WTC11 (cell line): Measurements from ENCODE around the gene UBC. TPM values are rescaled to one million over a fixed set of nuclear protein-coding genes. Genes with fewer than 3 reads are reported as not detected.

Experiments
- ATAC-seq: fragments of 200-7000 bp; cut with Tn5 transposase; 2 replicates; pipeline ENCODE4 v1.10.0; 2021; ENCODE audit warnings: mild to moderate bottlenecking, moderate library complexity
- CTCF ChIA-PET: fragments of 300-600 bp; sonication (Branson Sonifier 250); formaldehyde crosslinking; loops from one replicate; lab custom pipeline; 2021; ENCODE audit warnings: antibody characterized with exemption; lab: Charles Lee
- POLR2A ChIA-PET: fragments of 350-600 bp; sonication (Branson Sonifier 250); formaldehyde crosslinking; loops from one replicate; lab custom pipeline; 2021; ENCODE audit warnings: antibody characterized with exemption; lab: Charles Lee
- DNase-seq: peaks from one replicate; pipeline ENCODE4 v3.0.0; 2021; ENCODE audit warnings: low spot score
- H3K27ac Mint-ChIP-seq: 2 replicates; pipeline ENCODE4 v1.8.0; 2021; ENCODE audit warnings: mixed read lengths
- H3K27me3 Mint-ChIP-seq: 2 replicates; pipeline ENCODE4 v1.8.0; 2021; ENCODE audit warnings: low read depth, mild to moderate bottlenecking, moderate library complexity, mixed read lengths
- H3K36me3 Mint-ChIP-seq: 2 replicates; pipeline ENCODE4 v1.8.0; 2021; ENCODE audit warnings: mixed read lengths
- H3K4me1 Mint-ChIP-seq: 2 replicates; pipeline ENCODE4 v1.8.0; 2022; ENCODE audit warnings: mixed read lengths
- H3K4me3 Mint-ChIP-seq: 2 replicates; pipeline ENCODE4 v1.8.0; 2021; ENCODE audit warnings: mild to moderate bottlenecking, moderate library complexity, mixed read lengths
- H3K9me3 Mint-ChIP-seq: 2 replicates; pipeline ENCODE4 v1.8.0; 2021; ENCODE audit warnings: mixed read lengths
- CBFB ChIP-seq: sonication (generic); formaldehyde crosslinking; IDR thresholded peaks from 2 replicates; pipeline ENCODE4 v1.8.1; 2022; ENCODE audit warnings: mild to moderate bottlenecking, low read depth, missing genetic modification reagents
- CREM ChIP-seq: sonication (generic); formaldehyde crosslinking; IDR thresholded peaks from 2 replicates; pipeline ENCODE4 v1.8.1; 2022; ENCODE audit warnings: mild to moderate bottlenecking, missing genetic modification reagents, moderate library complexity
- E2F5 ChIP-seq: sonication (generic); formaldehyde crosslinking; IDR thresholded peaks from 2 replicates; pipeline ENCODE4 v1.8.1; 2022; ENCODE audit warnings: mild to moderate bottlenecking, moderate library complexity, missing genetic modification reagents
- EMX1 ChIP-seq: fragments of 250-450 bp; sonication (Bioruptor Pico); IDR thresholded peaks from 2 replicates; pipeline ENCODE4 v1.8.0; 2021; ENCODE audit warnings: mild to moderate bottlenecking
- FOXK1 ChIP-seq: sonication (generic); formaldehyde crosslinking; IDR thresholded peaks from 2 replicates; pipeline ENCODE4 v1.8.0; 2022; ENCODE audit warnings: mild to moderate bottlenecking, moderate library complexity, missing genetic modification reagents
- HMGA2 ChIP-seq: fragments of 250-450 bp; sonication (Bioruptor Pico); IDR thresholded peaks from 2 replicates; pipeline ENCODE4 v1.4.0; 2021; ENCODE audit warnings: mild to moderate bottlenecking, moderate library complexity
- JUN ChIP-seq: sonication (generic); formaldehyde crosslinking; IDR thresholded peaks from 2 replicates; pipeline ENCODE4 v1.8.0; 2023; ENCODE audit warnings: mild to moderate bottlenecking, missing genetic modification reagents
- MAX ChIP-seq: sonication (generic); formaldehyde crosslinking; IDR thresholded peaks from 2 replicates; pipeline ENCODE4 v1.8.0; 2022; ENCODE audit warnings: mild to moderate bottlenecking, missing genetic modification reagents
- MYBL2 ChIP-seq: sonication (generic); formaldehyde crosslinking; IDR thresholded peaks from 2 replicates; pipeline ENCODE4 v1.8.1; 2023; ENCODE audit warnings: mild to moderate bottlenecking, moderate library complexity, missing genetic modification reagents
- NFYB ChIP-seq: sonication (generic); formaldehyde crosslinking; conservative IDR thresholded peaks from 2 replicates; pipeline ENCODE4 v1.8.0; 2022; ENCODE audit warnings: low read depth, missing genetic modification reagents
- NR1H2 ChIP-seq: sonication (generic); formaldehyde crosslinking; IDR thresholded peaks from 2 replicates; pipeline ENCODE4 v1.9.0; 2021; ENCODE audit warnings: mild to moderate bottlenecking, moderate library complexity, missing genetic modification reagents
- PRRX2 ChIP-seq: fragments of 250-450 bp; sonication (Bioruptor Pico); IDR thresholded peaks from 2 replicates; pipeline ENCODE4 v1.8.0; 2021; ENCODE audit warnings: mild to moderate bottlenecking
- RORB ChIP-seq: fragments of 250-450 bp; sonication (Bioruptor Pico); IDR thresholded peaks from 2 replicates; pipeline ENCODE4 v1.9.0; 2021; ENCODE audit warnings: mild to moderate bottlenecking
- SMAD3 ChIP-seq: sonication (generic); formaldehyde crosslinking; IDR thresholded peaks from 2 replicates; pipeline ENCODE4 v1.8.0; 2022; ENCODE audit warnings: missing genetic modification reagents, mild to moderate bottlenecking, borderline replicate concordance
- SP1 ChIP-seq: sonication (generic); formaldehyde crosslinking; conservative IDR thresholded peaks from 2 replicates; pipeline ENCODE4 v1.8.1; 2022; ENCODE audit warnings: missing genetic modification reagents
- TEAD1 ChIP-seq: sonication (generic); formaldehyde crosslinking; IDR thresholded peaks from 2 replicates; pipeline ENCODE4 v1.8.0; 2022; ENCODE audit warnings: mild to moderate bottlenecking, missing genetic modification reagents
- TEAD4 ChIP-seq: sonication (generic); formaldehyde crosslinking; IDR thresholded peaks from 2 replicates; pipeline ENCODE4 v1.8.0; 2022; ENCODE audit warnings: mild to moderate bottlenecking, missing genetic modification reagents
- ZBTB21 ChIP-seq: sonication (generic); formaldehyde crosslinking; IDR thresholded peaks from 2 replicates; pipeline ENCODE4 v1.8.1; 2023; ENCODE audit warnings: mild to moderate bottlenecking, missing genetic modification reagents, borderline replicate concordance
- ZMAT4 ChIP-seq: fragments of 250-450 bp; sonication (Bioruptor Pico); IDR thresholded peaks from 2 replicates; pipeline ENCODE4 v1.9.0; 2021; ENCODE audit warnings: mild to moderate bottlenecking
- ZNF138 ChIP-seq: sonication (generic); formaldehyde crosslinking; conservative IDR thresholded peaks from 2 replicates; pipeline ENCODE4 v1.8.1; 2022; ENCODE audit warnings: mild to moderate bottlenecking, moderate library complexity, missing genetic modification reagents
- ZNF232 ChIP-seq: sonication (generic); formaldehyde crosslinking; IDR thresholded peaks from 2 replicates; pipeline ENCODE4 v1.8.0; 2022; ENCODE audit warnings: mild to moderate bottlenecking, missing genetic modification reagents
- ZNF423 ChIP-seq: fragments of 250-450 bp; sonication (Bioruptor Pico); IDR thresholded peaks from 2 replicates; pipeline ENCODE4 v2.1.2; 2022; ENCODE audit warnings: mild to moderate bottlenecking, moderate library complexity
- total RNA-seq: library from RNA; stranded (reverse); gene quantifications from 3 replicates; pipeline ENCODE4 v1.2.3, GENCODE V29; 2021
- TF ChIP-seq, protein P1 (sequence below): sonication (generic); formaldehyde crosslinking; IDR thresholded peaks from 2 replicates; pipeline ENCODE4 v1.8.1; 2022; ENCODE audit warnings: low read depth, missing genetic modification reagents, borderline replicate concordance

Gene UBC
- total RNA-seq, 1 experiment from 2014 or later = 530 TPM

GRCh38 chr12:124863416-124864325, 50.8 kb downstream of the UBC start, which contains the start of gene SCARB1 (continued):
- TF ChIP-seq ZMAT4 (no peak), CBFB (CRISPR knock-in tag) (no peak), TEAD1 (peak; percentile 59; the same call in 1 of the 2 replicates), ZNF423 (CRISPR knock-in tag) (peak; percentile 32; the same call in 1 of the 2 replicates), ZNF232 (CRISPR knock-in tag) (peak; percentile 76; the same call in 1 of the 2 replicates), FOXK1 (CRISPR knock-in tag) (peak; percentile 69; the same call in 1 of the 2 replicates), SP1 (CRISPR knock-in tag) (peak; percentile 66), RORB (CRISPR knock-in tag) (no peak)

DNA sequence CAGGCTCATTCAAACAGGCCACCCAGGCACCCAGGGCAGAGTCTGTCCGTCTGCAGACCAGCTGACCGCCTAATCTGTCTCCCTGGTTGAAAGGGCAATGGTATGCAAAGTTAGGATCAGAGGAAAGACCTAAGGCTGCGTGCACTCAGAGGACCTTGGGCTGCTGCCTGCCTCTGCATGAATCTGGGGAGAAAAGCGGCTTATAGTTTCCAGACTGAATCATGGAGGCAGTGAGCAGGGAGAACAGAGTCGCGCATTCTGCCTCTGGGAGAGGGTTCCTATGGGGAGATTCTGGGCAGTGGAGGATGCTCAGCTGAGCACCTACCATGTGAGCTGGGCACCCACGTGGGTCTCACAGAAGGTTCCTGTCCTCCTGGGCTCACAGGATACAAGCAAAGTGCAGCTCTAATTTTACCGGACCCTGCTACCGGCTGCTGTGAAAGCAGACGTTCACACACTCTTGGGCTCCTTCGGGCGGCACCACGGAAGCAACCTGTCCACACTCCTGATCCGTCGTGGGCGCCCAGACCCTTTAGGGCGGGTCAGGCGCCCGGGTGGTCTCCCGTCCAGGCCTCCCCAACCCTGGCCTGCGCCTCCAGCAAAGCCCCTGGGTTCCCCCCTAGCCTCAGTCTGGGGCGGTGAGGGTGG, 51.6 kb downstream of the UBC start:
- H3K4me3 Mint-ChIP-seq = peak overlapping the region; percentile 74
- TF ChIP-seq E2F5 (CRISPR knock-in tag) = no peak
- no peak for TF ChIP-seq ZMAT4
- TF ChIP-seq ZNF138 = no peak
- no peak for TF ChIP-seq CREM (CRISPR knock-in tag)
- no peak for TF ChIP-seq HMGA2 (CRISPR knock-in tag)
- no peak for TF ChIP-seq JUN (CRISPR knock-in tag)
- TF ChIP-seq, all 79 proteins: peak for 0
- no peaks in the 10 kb centered on the region for H3K9me3 Mint-ChIP-seq
- H3K4me1 Mint-ChIP-seq = peaks cover 26% of the 10 kb centered on the region
- POLR2A ChIA-PET = interaction anchor here (0.5 kb wide), 1 partner anchor 85 kb away, joined by 3 read pairs; no protein-coding TSS in a partner anchor
- DNase-seq (no peak), ATAC-seq (peak; percentile 7)
- CTCF ChIA-PET = interaction anchor here (2.0 kb wide), 1 partner anchor 43 kb away, joined by 7 read pairs; no protein-coding TSS in a partner anchor
- H3K36me3 Mint-ChIP-seq = peaks cover 7% of the 10 kb centered on the region; the same call in 1 of the 2 replicates
- H3K27me3 Mint-ChIP-seq = peaks cover 5% of the 10 kb centered on the region
- no peak overlapping the region for H3K27ac Mint-ChIP-seq

GRCh38 chr12:124861898-124862676, 52.4 kb downstream of the UBC start:
- Mint-ChIP-seq H3K27ac (no peak overlapping the region), H3K4me3 (peak overlapping the region; percentile 74), H3K27me3 (peaks cover 5% of the 10 kb centered on the region), H3K36me3 (peaks cover 8% of the 10 kb centered on the region; the same call in 1 of the 2 replicates), H3K9me3 (no peaks in the 10 kb centered on the region), H3K4me1 (peaks cover 26% of the 10 kb centered on the region)
- CTCF ChIA-PET = interaction anchor here (2.0 kb wide), 1 partner anchor 44 kb away, joined by 7 read pairs; no protein-coding TSS in a partner anchor
- DNase-seq (no peak), ATAC-seq (no peak)
- POLR2A ChIA-PET = interaction anchor here (0.5 kb wide), 1 partner anchor 84 kb away, joined by 3 read pairs; no protein-coding TSS in a partner anchor
- TF ChIP-seq, protein P1, sequence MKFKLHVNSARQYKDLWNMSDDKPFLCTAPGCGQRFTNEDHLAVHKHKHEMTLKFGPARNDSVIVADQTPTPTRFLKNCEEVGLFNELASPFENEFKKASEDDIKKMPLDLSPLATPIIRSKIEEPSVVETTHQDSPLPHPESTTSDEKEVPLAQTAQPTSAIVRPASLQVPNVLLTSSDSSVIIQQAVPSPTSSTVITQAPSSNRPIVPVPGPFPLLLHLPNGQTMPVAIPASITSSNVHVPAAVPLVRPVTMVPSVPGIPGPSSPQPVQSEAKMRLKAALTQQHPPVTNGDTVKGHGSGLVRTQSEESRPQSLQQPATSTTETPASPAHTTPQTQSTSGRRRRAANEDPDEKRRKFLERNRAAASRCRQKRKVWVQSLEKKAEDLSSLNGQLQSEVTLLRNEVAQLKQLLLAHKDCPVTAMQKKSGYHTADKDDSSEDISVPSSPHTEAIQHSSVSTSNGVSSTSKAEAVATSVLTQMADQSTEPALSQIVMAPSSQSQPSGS (CRISPR knock-in tag) = no peak
- TF ChIP-seq SMAD3 (CRISPR knock-in tag) (no peak), NFYB (CRISPR knock-in tag) (no peak), MYBL2 (CRISPR knock-in tag) (no peak), E2F5 (CRISPR knock-in tag) (no peak), EMX1 (CRISPR knock-in tag) (no peak), ZBTB21 (CRISPR knock-in tag) (no peak), NR1H2 (CRISPR knock-in tag) (no peak), MAX (CRISPR knock-in tag) (no peak), ZNF138 (no peak), TEAD4 (CRISPR knock-in tag) (no peak), PRRX2 (CRISPR knock-in tag) (no peak)
